CD1c-positive myeloid dendritic cell (primary cell): ENCODE data around the gene ZNF213.
"Not testable (repeated sequence)": the region's sequence is repeated elsewhere in the genome, so short reads cannot be mapped to it uniquely, and the experiment has no call there.

Source experiments
- DNase-seq: peaks from one replicate; pipeline ENCODE4 v3.0.0-alpha.2; 2016; ENCODE audit errors: extremely low spot score

The ZNF213 gene

GRCh38 chr16:3148256-3149192 is 13.7 kb downstream of the ZNF213 start:
- DNase-seq = no peak

- no peak for DNase-seq
Measured at GRCh38 chr16:3149193-3149530, 14.3 kb downstream of the ZNF213 start.

- DNase-seq = peak; percentile 74
Measured at GRCh38 chr16:3149630-3150345, 15.0 kb downstream of the ZNF213 start.

- DNase-seq = peak; percentile 99
Measured at GRCh38 chr16:3150346-3151218, 15.8 kb downstream of the ZNF213 start.

GRCh38 chr16:3152027-3152276 is 17.1 kb downstream of the ZNF213 start:
- DNase-seq = no peak

- DNase-seq = peak; percentile 74
Measured at GRCh38 chr16:3152277-3152990, 17.6 kb downstream of the ZNF213 start.

GRCh38 chr16:3152991-3153368 is 18.2 kb downstream of the ZNF213 start:
- DNase-seq = no peak

- no peak for DNase-seq
Measured at GRCh38 chr16:3155181-3155580, 20.4 kb downstream of the ZNF213 start.

GRCh38 chr16:3155972-3156371 is 21.1 kb downstream of the ZNF213 start:
- DNase-seq = no peak

- peak; percentile 72 for DNase-seq
Measured at GRCh38 chr16:3157229-3158025, 22.6 kb downstream of the ZNF213 start.

- no peak for DNase-seq
Measured at GRCh38 chr16:3158026-3158509, 23.2 kb downstream of the ZNF213 start.

GRCh38 chr16:3158510-3159314 is 23.9 kb downstream of the ZNF213 start:
- peak; percentile 79 for DNase-seq

GRCh38 chr16:3161235-3162018 is 26.6 kb downstream of the ZNF213 start:
- no peak for DNase-seq

GRCh38 chr16:3164121-3164991 is 29.5 kb downstream of the ZNF213 start:
- no peak for DNase-seq

- DNase-seq = no peak
Measured at GRCh38 chr16:3165111-3165822, 30.4 kb downstream of the ZNF213 start.

GRCh38 chr16:3166505-3166886 is 31.7 kb downstream of the ZNF213 start:
- DNase-seq = no peak

GRCh38 chr16:3168729-3169128 is 33.9 kb downstream of the ZNF213 start:
- DNase-seq = not testable (repeated sequence)
